Parathyroid adenoma (tissue), 2 donors: ENCODE measurements around the gene THSD4.

ENCODE experiments used
- H2AFZ ChIP-seq: fragments of 300-600 bp; sonication (generic); one replicate; pipeline ENCODE4 v1.7.0; 2017; ENCODE audit warnings: antibody characterized with exemption, mild to moderate bottlenecking
- H3K27ac ChIP-seq: fragments of 300-600 bp; sonication (generic); one replicate; pipeline ENCODE4 v1.7.0; 2017
- H3K27me3 ChIP-seq: fragments of 300-600 bp; sonication (generic); one replicate; pipeline ENCODE4 v1.7.0; 2017; ENCODE audit warnings: low read length; ENCODE audit not compliant: control insufficient read depth, insufficient read depth
- H3K36me3 ChIP-seq: fragments of 300-600 bp; sonication (generic); one replicate; pipeline ENCODE4 v1.7.0; 2017; ENCODE audit warnings: low read length; ENCODE audit not compliant: control insufficient read depth, insufficient read depth
- H3K4me1 ChIP-seq: fragments of 300-600 bp; sonication (generic); one replicate; pipeline ENCODE4 v1.7.0; 2017; ENCODE audit warnings: control low read depth
- H3K4me2 ChIP-seq: fragments of 300-600 bp; sonication (generic); one replicate; pipeline ENCODE4 v1.7.0; 2017; ENCODE audit warnings: low read length
- H3K4me3 ChIP-seq: fragments of 300-600 bp; sonication (generic); one replicate; pipeline ENCODE4 v1.7.0; 2017; ENCODE audit warnings: low read depth, low read length
- H3K79me2 ChIP-seq: fragments of 300-600 bp; sonication (generic); one replicate; pipeline ENCODE4 v1.7.0; 2017; ENCODE audit warnings: control low read depth
- H3K9ac ChIP-seq: fragments of 300-600 bp; sonication (generic); one replicate; pipeline ENCODE4 v1.7.0; 2017; ENCODE audit warnings: mild to moderate bottlenecking
- H3K9me3 ChIP-seq: fragments of 300-600 bp; sonication (generic); one replicate; pipeline ENCODE4 v1.7.0; 2017; ENCODE audit warnings: low read length; ENCODE audit not compliant: control insufficient read depth
- CTCF ChIP-seq: fragments of 300-600 bp; sonication (generic); IDR thresholded peaks from one replicate; pipeline ENCODE4 v1.7.0; 2017; ENCODE audit warnings: antibody characterized with exemption, mild to moderate bottlenecking
- donor health status: primary hyperparathyroidism.

Gene THSD4

GRCh38 chr15:71422530-71423259, 307.4 kb downstream of the THSD4 start:
- Histone ChIP-seq H3K27me3 (no peaks in the 10 kb centered on the region), H3K4me3 (no peak overlapping the region), H3K36me3 (no peaks in the 10 kb centered on the region), H3K4me1 (no peaks in the 10 kb centered on the region), H3K9me3 (no peaks in the 10 kb centered on the region), H2AFZ (no peak overlapping the region), H3K27ac (no peak overlapping the region), H3K9ac (no peak overlapping the region), H3K79me2 (no peaks in the 10 kb centered on the region), H3K4me2 (no peak overlapping the region)
- no peak for TF ChIP-seq CTCF

GRCh38 chr15:71424765-71425164, 309.5 kb downstream of the THSD4 start:
- no peaks in the 10 kb centered on the region for H3K79me2 ChIP-seq
- no peak overlapping the region for H3K4me3 ChIP-seq
- no peak overlapping the region for H3K4me2 ChIP-seq
- H3K27ac ChIP-seq, result no peak overlapping the region
- no peak overlapping the region for H3K9ac ChIP-seq
- no peaks in the 10 kb centered on the region for H3K4me1 ChIP-seq
- H3K9me3 ChIP-seq, result no peaks in the 10 kb centered on the region
- TF ChIP-seq CTCF, result no peak
- no peak overlapping the region for H2AFZ ChIP-seq
- no peaks in the 10 kb centered on the region for H3K36me3 ChIP-seq
- no peaks in the 10 kb centered on the region for H3K27me3 ChIP-seq

- Histone ChIP-seq H3K36me3 (no peaks in the 10 kb centered on the region), H3K4me2 (no peak overlapping the region), H3K9me3 (no peaks in the 10 kb centered on the region), H3K27ac (no peak overlapping the region), H3K4me3 (no peak overlapping the region), H3K9ac (no peak overlapping the region), H2AFZ (no peak overlapping the region), H3K27me3 (no peaks in the 10 kb centered on the region), H3K4me1 (no peaks in the 10 kb centered on the region), H3K79me2 (no peaks in the 10 kb centered on the region)
- no peak for TF ChIP-seq CTCF
These were observed 310.1 kb downstream of the THSD4 start for GRCh38 chr15:71425388-71425787.

- no peaks in the 10 kb centered on the region for H3K9me3 ChIP-seq
- H3K27me3 ChIP-seq, result no peaks in the 10 kb centered on the region
- no peak overlapping the region for H3K9ac ChIP-seq
- no peak overlapping the region for H2AFZ ChIP-seq
- no peak for TF ChIP-seq CTCF
- H3K4me2 ChIP-seq, result no peak overlapping the region
- H3K79me2 ChIP-seq, result no peaks in the 10 kb centered on the region
- H3K4me1 ChIP-seq, result no peaks in the 10 kb centered on the region
- no peak overlapping the region for H3K4me3 ChIP-seq
- no peak overlapping the region for H3K27ac ChIP-seq
- H3K36me3 ChIP-seq, result no peaks in the 10 kb centered on the region
These were observed 311.5 kb downstream of the THSD4 start for GRCh38 chr15:71426792-71427191.

GRCh38 chr15:71430782-71431181, 315.5 kb downstream of the THSD4 start:
- no peak overlapping the region for H3K4me2 ChIP-seq
- no peak overlapping the region for H2AFZ ChIP-seq
- no peaks in the 10 kb centered on the region for H3K79me2 ChIP-seq
- no peak overlapping the region for H3K27ac ChIP-seq
- no peaks in the 10 kb centered on the region for H3K27me3 ChIP-seq
- no peaks in the 10 kb centered on the region for H3K4me1 ChIP-seq
- TF ChIP-seq CTCF, result no peak
- H3K36me3 ChIP-seq, result no peaks in the 10 kb centered on the region
- H3K9me3 ChIP-seq, result no peaks in the 10 kb centered on the region
- no peak overlapping the region for H3K4me3 ChIP-seq
- H3K9ac ChIP-seq, result no peak overlapping the region
